ENCODE data around the gene STPG3.

STPG3 gene

DNA sequence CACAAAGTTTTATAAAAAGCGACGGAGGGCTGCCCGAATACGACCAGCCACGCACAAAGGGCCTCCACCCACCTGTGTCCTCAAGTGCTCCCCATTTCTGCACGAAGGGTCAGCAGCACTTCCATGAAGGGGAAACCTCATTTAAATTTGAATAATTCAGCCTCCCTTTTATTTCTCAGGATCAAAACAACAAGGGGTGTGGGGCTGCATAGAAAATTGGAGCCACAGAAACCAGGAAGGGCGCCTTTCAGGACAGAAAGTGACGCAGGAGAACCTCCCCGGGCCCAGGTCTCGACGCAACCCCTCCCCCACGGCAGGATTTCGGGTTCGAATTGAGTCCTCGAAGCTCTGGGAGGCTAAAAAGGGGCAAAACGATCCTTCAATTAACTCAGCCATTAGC is 48.9 kb downstream of the STPG3 start:
- no peak for DNase-seq (ENCODE audit: low spot score)

DNA sequence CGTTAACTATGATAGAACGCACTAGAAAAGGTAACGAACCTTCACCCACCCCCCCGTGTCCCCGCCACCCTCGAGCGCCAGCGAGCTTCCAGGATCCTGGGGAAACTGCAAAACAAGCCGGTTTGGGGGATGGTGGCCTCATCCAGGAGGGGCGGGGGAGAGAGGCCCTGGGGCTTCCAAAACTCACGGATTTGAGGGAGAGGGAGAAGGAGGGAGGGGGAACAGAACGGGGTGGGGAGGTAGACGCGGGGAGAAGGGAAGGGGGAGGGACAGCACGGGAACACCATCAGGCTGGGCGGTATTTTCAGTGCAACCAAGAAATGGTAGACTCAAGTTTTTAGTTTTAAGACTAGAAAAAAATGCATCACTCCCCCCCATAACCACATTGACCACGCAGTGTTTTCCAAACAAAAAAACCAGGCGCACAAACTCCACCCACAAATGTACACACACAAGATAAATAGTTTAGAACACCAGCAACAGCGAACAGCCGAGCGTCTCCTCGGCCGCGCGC is 49.5 kb downstream of the STPG3 start:
- DNase-seq (ENCODE audit: low spot score) (no peak), FAIRE-seq (no peak)

More for the DNA sequence above, 48.9 kb downstream of the STPG3 start:
- no peak for FAIRE-seq

DNA sequence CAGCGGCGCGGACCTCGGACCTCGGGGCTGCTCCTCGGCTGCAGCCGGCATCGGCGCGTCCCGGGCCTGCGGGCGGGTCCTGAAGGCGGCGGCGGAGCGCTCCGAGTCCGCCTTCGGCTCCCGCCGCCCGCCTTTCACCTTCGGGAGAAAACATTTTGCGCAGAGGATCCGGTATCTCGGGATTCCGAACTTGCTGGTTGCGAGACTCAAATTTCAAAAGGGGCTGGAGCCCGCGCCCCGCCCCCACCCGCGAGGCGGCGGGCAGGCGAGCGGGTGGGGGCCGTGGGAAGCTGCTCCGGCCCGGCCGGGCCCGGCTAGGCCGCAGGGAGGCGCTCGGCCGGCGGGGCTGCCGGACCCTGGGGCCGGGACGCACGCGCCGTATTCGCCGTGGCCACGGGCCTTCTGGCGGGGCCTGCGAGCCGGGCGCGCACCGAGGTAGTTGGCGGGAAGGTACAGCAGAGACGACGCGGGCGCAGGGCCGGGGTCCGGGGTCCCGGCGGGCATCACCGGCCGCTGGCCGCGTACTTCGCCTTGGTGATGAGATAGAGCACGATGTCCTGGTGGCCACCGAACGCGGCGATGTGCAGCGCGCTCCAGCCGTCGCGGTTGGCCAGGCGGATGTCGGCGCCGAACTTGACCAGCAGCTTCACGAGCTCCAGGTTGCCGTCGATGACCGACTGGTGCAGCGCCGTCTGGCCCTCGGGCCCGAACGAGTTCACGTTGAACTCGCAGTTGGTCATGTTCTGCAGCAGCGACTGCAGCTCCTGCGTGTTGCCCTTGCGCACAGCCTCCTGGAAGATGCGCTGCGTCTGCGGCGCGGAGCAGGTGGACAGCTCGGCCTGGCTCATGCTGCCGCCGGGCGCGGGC is 50.2 kb downstream of the STPG3 start:
- no peak for FAIRE-seq

DNA sequence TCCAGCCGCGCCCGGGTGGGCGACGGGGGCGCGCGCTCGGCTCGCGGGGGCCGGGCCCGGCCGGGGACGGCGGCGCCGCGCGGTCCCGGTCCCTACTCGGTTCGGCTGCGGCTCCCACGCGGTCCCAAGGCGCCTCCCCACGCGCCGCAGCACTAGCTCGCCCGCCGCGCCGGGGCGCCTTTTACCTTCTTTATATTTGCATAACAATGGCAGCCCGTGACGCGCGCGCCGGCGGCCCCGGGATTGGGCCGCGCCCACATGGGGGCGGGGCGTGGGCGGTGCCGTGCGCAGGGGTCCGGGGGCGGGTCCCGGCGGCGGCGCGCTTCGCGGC is 51.0 kb downstream of the STPG3 start, which contains the start of gene NRARP:
NRARP (minus strand) TSS at position 154 of the 331 bp plus-strand sequence. CDS start 343 bp downstream, outside the sequence.
- FAIRE-seq (no peak), DNase-seq (ENCODE audit: low spot score) (no peak)

More for the DNA sequence above, 50.2 kb downstream of the STPG3 start:
- DNase-seq (ENCODE audit: low spot score): no peak

DNA sequence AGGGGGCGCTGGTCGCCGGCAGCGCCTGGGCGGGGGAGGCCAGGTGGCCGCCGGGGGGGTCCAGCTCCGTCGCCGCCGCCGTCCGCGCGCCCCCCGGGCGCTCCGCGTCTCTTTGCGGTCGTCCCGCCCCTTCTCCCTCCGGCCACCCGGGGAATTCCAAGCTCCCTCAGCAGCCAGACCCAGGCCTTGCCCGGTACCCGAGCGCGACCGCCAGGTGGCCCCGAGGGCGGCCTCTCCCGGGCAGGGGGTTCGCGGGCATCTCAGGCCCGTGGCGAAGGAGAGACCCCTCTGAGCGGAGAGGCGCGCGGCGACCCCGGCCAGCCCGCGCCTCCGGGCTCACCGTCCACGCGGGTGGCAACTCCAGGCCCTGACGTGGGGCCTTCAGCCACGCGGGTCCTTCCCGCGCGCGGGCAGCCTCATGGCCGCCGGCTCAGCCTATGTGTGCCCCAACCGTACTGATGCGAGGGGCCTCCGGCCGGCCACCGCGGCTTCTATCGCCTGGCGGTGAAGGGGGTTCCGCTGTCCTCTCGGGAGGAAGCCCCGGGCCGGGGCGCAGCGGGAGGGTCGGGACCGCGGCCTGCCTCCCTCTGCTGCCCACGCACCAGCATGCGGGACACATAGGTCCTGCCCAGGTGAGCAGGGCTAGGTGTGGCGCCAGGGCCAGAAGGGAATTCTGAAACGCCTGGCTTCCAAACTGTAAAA is 51.5 kb downstream of the STPG3 start:
- DNase-seq (ENCODE audit: low spot score) (peak; percentile 55), FAIRE-seq (no peak)

Data from RCC 7860 (cell line).